Right atrium auricular region (tissue), 2 donors: ENCODE results near the gene TMEM86B. TPM values are rescaled to one million over a fixed set of nuclear protein-coding genes. Genes with fewer than 3 reads are reported as not detected.

Source experiments
- DNase-seq: peaks from one replicate; pipeline ENCODE4 v3.0.0-alpha.2; 2019; ENCODE audit warnings: low spot score
- H3K27ac ChIP-seq, 2 donors: fragments of 200-600 bp; sonication (generic); 1 replicate in 1 of 2; 2 replicates in 1 of 2; pipeline ENCODE4 v1.5.1; 2016 to 2019
- H3K27me3 ChIP-seq, 2 donors: fragments of 200-600 bp; sonication (generic); one replicate each; pipeline versions ENCODE4 v1.5.1 to v1.6.0; 2017 to 2019
- H3K36me3 ChIP-seq: fragments of 200-600 bp; sonication (generic); one replicate; pipeline ENCODE4 v1.5.1; 2016
- H3K4me1 ChIP-seq, 2 donors: fragments of 200-600 bp; sonication (generic); one replicate each; pipeline versions ENCODE4 v1.5.1 to v1.6.0; 2017 to 2019
- H3K4me3 ChIP-seq, 2 donors: fragments of 200-600 bp; sonication (generic); 1 replicate in 1 of 2; 2 replicates in 1 of 2; pipeline ENCODE4 v1.5.1; 2017 to 2019; ENCODE audit warnings: mild to moderate bottlenecking in 1 of 2, moderate library complexity in 1 of 2
- H3K9me3 ChIP-seq, 2 donors: fragments of 200-600 bp; sonication (generic); one replicate each; pipeline ENCODE4 v1.5.1; 2019
- total RNA-seq, 2 donors: library from RNA; depleted of rRNA; stranded (reverse); fragments of >200 nt; gene quantifications; one replicate each; pipeline ENCODE4 v1.1.0, GENCODE V29; 2016
- TF ChIP-seq, protein P1 (sequence below), 2 donors: fragments of 200-600 bp; sonication (generic); IDR thresholded peaks; one replicate each; pipeline ENCODE4 v1.5.1; 2019; ENCODE audit warnings: antibody characterized with exemption in 2 of 2

Gene TMEM86B
- total RNA-seq, 2 donors from 2014 or later = 1.3 TPM; not detected in 1

- Histone ChIP-seq H3K36me3 (no peaks in the 10 kb centered on the region), H3K9me3 (peaks cover 0 to 4% of the 10 kb centered on the region in 2 donors), H3K4me1 (peaks cover 0 to 16% of the 10 kb centered on the region in 2 donors), H3K27ac (peak overlapping the region; percentile 44 to 71), H3K4me3 (peak overlapping the region; percentile 29 to 49), H3K27me3 (no peaks in the 10 kb centered on the region)
- DNase-seq = peak; percentile 88
- TF ChIP-seq, protein P1, sequence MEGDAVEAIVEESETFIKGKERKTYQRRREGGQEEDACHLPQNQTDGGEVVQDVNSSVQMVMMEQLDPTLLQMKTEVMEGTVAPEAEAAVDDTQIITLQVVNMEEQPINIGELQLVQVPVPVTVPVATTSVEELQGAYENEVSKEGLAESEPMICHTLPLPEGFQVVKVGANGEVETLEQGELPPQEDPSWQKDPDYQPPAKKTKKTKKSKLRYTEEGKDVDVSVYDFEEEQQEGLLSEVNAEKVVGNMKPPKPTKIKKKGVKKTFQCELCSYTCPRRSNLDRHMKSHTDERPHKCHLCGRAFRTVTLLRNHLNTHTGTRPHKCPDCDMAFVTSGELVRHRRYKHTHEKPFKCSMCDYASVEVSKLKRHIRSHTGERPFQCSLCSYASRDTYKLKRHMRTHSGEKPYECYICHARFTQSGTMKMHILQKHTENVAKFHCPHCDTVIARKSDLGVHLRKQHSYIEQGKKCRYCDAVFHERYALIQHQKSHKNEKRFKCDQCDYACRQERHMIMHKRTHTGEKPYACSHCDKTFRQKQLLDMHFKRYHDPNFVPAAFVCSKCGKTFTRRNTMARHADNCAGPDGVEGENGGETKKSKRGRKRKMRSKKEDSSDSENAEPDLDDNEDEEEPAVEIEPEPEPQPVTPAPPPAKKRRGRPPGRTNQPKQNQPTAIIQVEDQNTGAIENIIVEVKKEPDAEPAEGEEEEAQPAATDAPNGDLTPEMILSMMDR (IDR thresholded peaks at IDR 0.05) = no peak
These were observed 11.9 kb downstream of the TMEM86B start for GRCh38 chr19:55216461-55217198.

DNA sequence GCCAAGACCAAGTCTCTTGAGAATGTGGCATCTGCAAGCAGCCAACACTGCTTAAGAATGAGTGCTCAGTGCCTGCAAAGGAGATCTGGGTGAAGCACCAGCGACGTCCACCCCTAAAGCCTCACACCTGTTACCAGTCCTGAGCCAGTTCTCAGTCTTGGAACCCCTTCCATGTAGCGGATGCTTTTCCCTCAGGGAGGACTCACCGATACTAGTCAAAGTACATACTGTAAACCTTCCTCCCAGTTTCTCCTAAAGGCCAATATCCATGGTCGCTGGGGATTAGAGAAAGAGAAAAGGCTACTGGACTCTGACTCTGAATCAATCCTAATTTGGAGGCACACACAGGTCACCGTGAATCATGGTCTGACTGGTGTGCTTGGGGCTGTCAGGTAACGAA, 15.0 kb downstream of the TMEM86B start:
- TF ChIP-seq, protein P1 (IDR thresholded peaks at IDR 0.05) = no peak
- Histone ChIP-seq H3K27ac (no peak overlapping the region), H3K27me3 (no peaks in the 10 kb centered on the region), H3K9me3 (peaks cover 0 to 4% of the 10 kb centered on the region in 2 donors), H3K36me3 (no peaks in the 10 kb centered on the region), H3K4me1 (peaks cover 0 to 28% of the 10 kb centered on the region in 2 donors), H3K4me3 (no peak overlapping the region)
- DNase-seq = no peak

DNA sequence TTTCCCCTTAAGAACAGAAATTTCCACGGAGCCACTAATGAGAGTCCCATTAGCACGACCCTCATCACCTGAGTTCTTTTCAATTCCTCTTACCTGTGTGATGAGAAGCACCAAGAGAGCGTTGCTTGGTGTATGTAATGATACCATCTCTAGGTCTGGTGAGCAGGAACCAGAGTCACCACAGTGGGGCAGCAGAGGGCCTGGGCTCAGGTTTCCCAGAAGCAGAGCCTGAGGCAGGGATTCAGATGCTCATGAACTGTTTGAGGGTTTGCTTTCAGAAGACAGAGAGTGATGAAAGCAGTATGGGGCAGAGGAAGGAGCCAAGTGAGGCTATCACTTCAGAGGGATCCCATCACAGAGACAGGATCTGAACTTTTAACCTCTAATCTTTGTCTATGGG, 16.1 kb downstream of the TMEM86B start:
- H3K4me1 ChIP-seq = peaks cover 0 to 27% of the 10 kb centered on the region in 2 donors
- H3K27me3 ChIP-seq = no peaks in the 10 kb centered on the region

DNA sequence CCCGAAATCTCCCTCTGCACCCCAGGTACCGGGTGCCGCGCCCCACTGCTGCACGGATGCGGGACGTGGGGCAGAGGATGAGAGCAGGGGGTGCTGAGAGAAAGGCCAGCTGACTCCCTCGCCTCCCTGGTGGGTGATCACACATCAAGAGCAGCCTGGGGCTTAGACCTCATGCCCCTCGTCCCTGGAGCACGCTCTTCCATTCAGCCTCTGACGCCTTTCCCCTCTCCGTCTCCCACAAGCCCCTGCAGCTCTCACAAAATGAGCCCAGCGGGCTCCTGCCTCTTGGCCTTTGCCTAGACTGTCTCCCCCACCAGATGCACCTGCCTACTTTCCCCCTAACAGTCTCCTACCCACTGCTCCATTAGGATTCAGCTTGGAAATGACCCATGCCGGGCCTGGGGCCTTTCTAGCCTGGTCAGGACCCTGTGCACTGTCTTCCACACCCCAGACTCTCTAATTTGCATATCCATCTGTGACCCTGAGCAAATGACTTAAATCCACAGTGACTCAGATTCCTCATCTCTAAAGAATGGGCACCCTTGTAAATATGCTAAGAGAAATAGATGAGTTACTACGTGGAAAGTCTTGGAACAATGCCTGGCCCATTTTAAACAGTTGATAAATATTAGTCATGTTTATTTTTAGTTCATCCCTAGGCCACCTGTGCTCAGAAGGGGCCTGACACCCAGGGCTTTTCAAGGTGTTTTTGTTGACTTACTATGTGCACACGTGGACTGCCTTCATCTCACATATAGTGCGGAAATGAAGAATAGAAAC, 18.7 kb downstream of the TMEM86B start:
- DNase-seq = no peak
- peaks cover 0 to 4% of the 10 kb centered on the region in 2 donors for H3K9me3 ChIP-seq
- TF ChIP-seq, protein P1 (IDR thresholded peaks at IDR 0.05) = no peak
- no peaks in the 10 kb centered on the region for H3K36me3 ChIP-seq
- H3K4me1 ChIP-seq = peaks cover 0 to 22% of the 10 kb centered on the region in 2 donors
- H3K27ac ChIP-seq = peak overlapping the region; percentile 35 to 60
- no peak overlapping the region for H3K4me3 ChIP-seq
- no peaks in the 10 kb centered on the region for H3K27me3 ChIP-seq

More for the DNA sequence above, 16.1 kb downstream of the TMEM86B start:
- no peak overlapping the region for H3K4me3 ChIP-seq
- H3K27ac ChIP-seq = no peak overlapping the region
- H3K36me3 ChIP-seq = no peaks in the 10 kb centered on the region
- peaks cover 0 to 4% of the 10 kb centered on the region in 2 donors for H3K9me3 ChIP-seq
- no peak for DNase-seq
- TF ChIP-seq, protein P1 (IDR thresholded peaks at IDR 0.05) = no peak

DNA sequence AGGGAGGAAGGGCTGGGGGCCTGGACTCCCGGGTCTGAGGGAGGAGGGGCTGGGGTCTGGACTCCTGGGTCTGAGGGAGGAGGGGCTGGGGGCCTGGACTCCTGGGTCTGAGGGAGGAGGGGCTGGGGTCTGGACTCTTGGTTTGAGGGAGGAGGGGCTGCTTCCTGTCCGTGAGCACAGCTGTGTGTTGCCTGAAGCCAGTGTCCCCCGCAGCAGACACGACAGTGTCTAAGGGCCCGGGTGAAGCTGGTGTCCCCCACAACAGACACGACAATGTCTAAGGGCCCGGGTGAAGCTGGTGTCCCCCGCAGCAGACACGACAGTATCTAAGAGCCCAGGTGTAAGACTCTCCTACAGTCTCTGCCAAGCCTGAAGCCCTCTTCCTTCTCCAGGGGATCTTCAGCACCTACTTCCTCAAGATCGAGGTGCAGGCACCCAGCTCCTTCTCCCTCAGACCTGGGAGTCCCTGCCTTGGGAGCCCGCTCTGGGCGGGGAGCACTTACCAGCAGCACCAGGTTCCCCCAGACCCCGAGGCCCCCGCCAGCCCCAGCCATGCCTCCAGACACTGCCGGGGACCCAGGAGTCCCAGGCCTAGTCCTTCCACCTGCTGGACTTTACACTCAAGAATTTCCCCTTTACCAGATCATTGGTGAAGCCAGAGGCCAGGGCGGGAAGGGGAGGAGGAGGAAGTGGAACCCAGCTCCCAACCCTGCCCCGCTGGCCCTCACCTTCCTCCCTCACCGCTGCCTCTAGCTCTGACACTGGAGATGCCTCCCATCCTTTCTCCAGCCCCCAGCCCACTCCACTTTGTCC, 19.5 kb downstream of the TMEM86B start, which contains the start of gene PTPRH:
PTPRH (minus strand) TSS at position 622 of the 813 bp plus-strand sequence; CDS start at position 554, 68 bp downstream.
- no peaks in the 10 kb centered on the region for H3K36me3 ChIP-seq
- no peak within 1 kb of the TSS for H3K4me3 ChIP-seq
- peaks cover 0 to 22% of the 10 kb centered on the region in 2 donors for H3K4me1 ChIP-seq
- TF ChIP-seq, protein P1 (IDR thresholded peaks at IDR 0.05) = no peak
- no peak for DNase-seq
- peak within 1 kb of the TSS; percentile 35 to 60 for H3K27ac ChIP-seq
- peaks cover 0 to 4% of the 10 kb centered on the region in 2 donors for H3K9me3 ChIP-seq
- no peaks in the 10 kb centered on the region for H3K27me3 ChIP-seq
